ENCODE measurements around the gene CYP21A2.
"Not testable (repeated sequence)": the region's sequence is repeated elsewhere in the genome, so short reads cannot be mapped to it uniquely, and the experiment has no call there.

DNA sequence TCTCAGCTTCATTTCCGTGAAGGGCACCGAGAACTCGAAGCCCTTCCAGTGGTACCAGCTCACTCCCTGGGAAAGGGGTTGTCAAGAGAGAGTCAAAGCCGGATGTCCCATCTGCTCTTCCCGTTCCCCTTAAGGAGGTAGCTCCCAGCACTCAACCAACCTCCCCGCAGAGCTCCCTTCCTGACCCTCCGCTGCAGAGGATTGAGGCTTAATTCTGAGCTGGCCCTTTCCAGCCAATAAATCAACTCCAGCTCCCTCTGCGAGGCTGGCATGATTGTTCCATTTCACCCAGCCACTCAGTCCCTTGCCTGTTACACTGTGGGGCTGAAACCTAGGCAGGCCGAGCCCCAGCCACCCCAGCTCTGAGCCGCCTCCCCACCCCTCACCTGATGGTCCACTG lies 3.2 kb downstream of the CYP21A2 start:
- TF ChIP-seq, protein P1, sequence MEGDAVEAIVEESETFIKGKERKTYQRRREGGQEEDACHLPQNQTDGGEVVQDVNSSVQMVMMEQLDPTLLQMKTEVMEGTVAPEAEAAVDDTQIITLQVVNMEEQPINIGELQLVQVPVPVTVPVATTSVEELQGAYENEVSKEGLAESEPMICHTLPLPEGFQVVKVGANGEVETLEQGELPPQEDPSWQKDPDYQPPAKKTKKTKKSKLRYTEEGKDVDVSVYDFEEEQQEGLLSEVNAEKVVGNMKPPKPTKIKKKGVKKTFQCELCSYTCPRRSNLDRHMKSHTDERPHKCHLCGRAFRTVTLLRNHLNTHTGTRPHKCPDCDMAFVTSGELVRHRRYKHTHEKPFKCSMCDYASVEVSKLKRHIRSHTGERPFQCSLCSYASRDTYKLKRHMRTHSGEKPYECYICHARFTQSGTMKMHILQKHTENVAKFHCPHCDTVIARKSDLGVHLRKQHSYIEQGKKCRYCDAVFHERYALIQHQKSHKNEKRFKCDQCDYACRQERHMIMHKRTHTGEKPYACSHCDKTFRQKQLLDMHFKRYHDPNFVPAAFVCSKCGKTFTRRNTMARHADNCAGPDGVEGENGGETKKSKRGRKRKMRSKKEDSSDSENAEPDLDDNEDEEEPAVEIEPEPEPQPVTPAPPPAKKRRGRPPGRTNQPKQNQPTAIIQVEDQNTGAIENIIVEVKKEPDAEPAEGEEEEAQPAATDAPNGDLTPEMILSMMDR (IDR thresholded peaks at IDR 0.05; ENCODE audit: low read depth, low read length) = not testable (repeated sequence)
- TF ChIP-seq EZH2phosphoT487 (IDR thresholded peaks at IDR 0.05; ENCODE audit: low read depth) = not testable (repeated sequence)

All from OCI-LY3 (cell line).